RKO (cell line): ENCODE data around the gene ZNFX1.

Experiments
- DNase-seq: peaks from one replicate; pipeline ENCODE4 v3.0.0-alpha.2; 2016; ENCODE audit warnings: low spot score

ZNFX1 gene

GRCh38 chr20:49278818-49279676, 1.2 kb upstream of the ZNFX1 start:
- DNase-seq: peak; percentile 63

GRCh38 chr20:49277786-49278035, 146 bp downstream of the ZNFX1 start:
- DNase-seq: no peak

- peak; percentile 78 for DNase-seq
These were observed 684 bp downstream of the ZNFX1 start for GRCh38 chr20:49276961-49277785.

- DNase-seq: peak; percentile 90
These were observed 1.5 kb downstream of the ZNFX1 start for GRCh38 chr20:49276161-49276960.

GRCh38 chr20:49275636-49276035, 2.2 kb downstream of the ZNFX1 start:
- DNase-seq: peak; percentile 61

- DNase-seq: no peak
These were observed 2.6 kb downstream of the ZNFX1 start for GRCh38 chr20:49275216-49275615.

- no peak for DNase-seq
These were observed 4.1 kb downstream of the ZNFX1 start for GRCh38 chr20:49273696-49274277.

GRCh38 chr20:49272654-49273053, 5.2 kb downstream of the ZNFX1 start:
- no peak for DNase-seq

- DNase-seq: no peak
These were observed 7.1 kb downstream of the ZNFX1 start for GRCh38 chr20:49270736-49271135.

- DNase-seq: no peak
These were observed 7.7 kb downstream of the ZNFX1 start for GRCh38 chr20:49270177-49270576.

- no peak for DNase-seq
These were observed 9.1 kb downstream of the ZNFX1 start for GRCh38 chr20:49268600-49269365.

GRCh38 chr20:49267327-49267726, 10.5 kb downstream of the ZNFX1 start:
- DNase-seq: no peak

- DNase-seq: no peak
These were observed 15.4 kb downstream of the ZNFX1 start for GRCh38 chr20:49262444-49262843.

GRCh38 chr20:49261173-49261572, 16.7 kb downstream of the ZNFX1 start:
- DNase-seq: no peak

GRCh38 chr20:49260218-49260617, 17.6 kb downstream of the ZNFX1 start:
- no peak for DNase-seq

- DNase-seq: no peak
These were observed 18.1 kb downstream of the ZNFX1 start for GRCh38 chr20:49259799-49260198.

GRCh38 chr20:49259284-49259683, 18.6 kb downstream of the ZNFX1 start:
- no peak for DNase-seq

- no peak for DNase-seq
These were observed 21.6 kb downstream of the ZNFX1 start for GRCh38 chr20:49256261-49256660.

GRCh38 chr20:49252556-49253350, 25.1 kb downstream of the ZNFX1 start:
- DNase-seq: no peak

GRCh38 chr20:49248879-49249665, 28.8 kb downstream of the ZNFX1 start:
- no peak for DNase-seq
